Transverse colon (tissue), 4 donors: ENCODE data around the gene SBNO2.

ENCODE experiments used
- EP300 ChIP-seq: sonication (generic); formaldehyde crosslinking; IDR thresholded peaks from one replicate; pipeline ENCODE4 v1.6.1; 2017; ENCODE audit warnings: antibody characterized with exemption, low read depth
- POLR2A ChIP-seq: fragments of 450-650 bp; IDR thresholded peaks from one replicate; pipeline ENCODE4 v1.6.1; 2016; ENCODE audit warnings: antibody characterized with exemption, mild to moderate bottlenecking, moderate library complexity
- POLR2AphosphoS5 ChIP-seq, 3 donors: sonication (generic); formaldehyde crosslinking; IDR thresholded peaks; one replicate each; pipeline ENCODE4 v1.6.1; 2016; ENCODE audit warnings: antibody characterized with exemption in 3 of 3
- TF ChIP-seq, protein P1 (sequence below), 5 experiments: fragments of 200-600 bp in 3 of 5; fragments of 450-650 bp in 2 of 5; sonication (generic) in 3 of 5; IDR thresholded peaks; 1 replicate in 2 of 5; 2 replicates in 3 of 5; pipeline ENCODE4 v1.5.1; 2016 to 2017; ENCODE audit warnings: antibody characterized with exemption in 5 of 5, inconsistent platforms in 3 of 5, mild to moderate bottlenecking in 2 of 5, moderate library complexity in 1 of 5

DNA sequence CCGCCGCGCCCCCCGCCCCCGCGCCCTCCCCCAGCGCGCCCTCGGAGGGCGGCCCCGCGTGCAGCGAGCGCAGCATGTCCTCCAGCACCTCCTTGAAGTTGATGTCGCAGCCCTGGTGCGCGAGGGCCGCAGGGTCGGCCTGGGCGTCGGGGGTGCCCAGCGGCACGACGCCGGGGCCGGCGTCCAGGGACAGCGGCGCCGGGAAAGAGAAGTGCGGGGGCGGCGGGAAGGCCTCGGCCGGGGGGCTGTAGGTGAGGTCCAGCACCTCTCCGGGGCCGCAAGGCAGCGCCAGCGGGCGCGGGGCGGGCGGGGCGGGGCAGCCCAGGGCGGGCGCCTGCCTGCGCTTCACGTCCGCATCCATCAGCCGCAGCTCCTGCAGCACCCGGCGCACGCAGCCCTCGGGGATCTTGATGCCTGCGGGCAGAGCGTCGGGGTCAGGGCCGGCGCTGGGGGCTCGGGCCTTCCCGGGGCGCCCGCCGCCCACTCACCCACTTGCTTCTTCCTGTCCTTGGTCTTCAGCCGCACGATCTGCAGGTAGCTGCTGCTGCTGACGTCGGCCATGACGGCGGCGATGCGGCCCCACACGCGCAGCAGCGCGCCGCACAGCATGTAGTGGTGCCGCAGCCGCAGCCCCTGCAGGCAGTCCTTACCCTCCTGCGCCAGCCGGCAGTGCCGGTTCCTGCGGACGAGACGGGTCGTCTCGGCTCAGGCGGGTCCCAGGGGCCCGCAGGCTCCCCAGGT lies 65.6 kb downstream of the SBNO2 start:
- TF ChIP-seq EP300 (no peak), POLR2A (no peak), POLR2AphosphoS5 (IDR thresholded peaks at IDR 0.05) (no peak)
- TF ChIP-seq, protein P1, sequence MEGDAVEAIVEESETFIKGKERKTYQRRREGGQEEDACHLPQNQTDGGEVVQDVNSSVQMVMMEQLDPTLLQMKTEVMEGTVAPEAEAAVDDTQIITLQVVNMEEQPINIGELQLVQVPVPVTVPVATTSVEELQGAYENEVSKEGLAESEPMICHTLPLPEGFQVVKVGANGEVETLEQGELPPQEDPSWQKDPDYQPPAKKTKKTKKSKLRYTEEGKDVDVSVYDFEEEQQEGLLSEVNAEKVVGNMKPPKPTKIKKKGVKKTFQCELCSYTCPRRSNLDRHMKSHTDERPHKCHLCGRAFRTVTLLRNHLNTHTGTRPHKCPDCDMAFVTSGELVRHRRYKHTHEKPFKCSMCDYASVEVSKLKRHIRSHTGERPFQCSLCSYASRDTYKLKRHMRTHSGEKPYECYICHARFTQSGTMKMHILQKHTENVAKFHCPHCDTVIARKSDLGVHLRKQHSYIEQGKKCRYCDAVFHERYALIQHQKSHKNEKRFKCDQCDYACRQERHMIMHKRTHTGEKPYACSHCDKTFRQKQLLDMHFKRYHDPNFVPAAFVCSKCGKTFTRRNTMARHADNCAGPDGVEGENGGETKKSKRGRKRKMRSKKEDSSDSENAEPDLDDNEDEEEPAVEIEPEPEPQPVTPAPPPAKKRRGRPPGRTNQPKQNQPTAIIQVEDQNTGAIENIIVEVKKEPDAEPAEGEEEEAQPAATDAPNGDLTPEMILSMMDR (IDR thresholded peaks at IDR 0.05): no peak
